ENCODE measurements around the gene NFATC2. TPM values are rescaled to one million over a fixed set of nuclear protein-coding genes. Genes with fewer than 3 reads are reported as not detected.

NFATC2 gene
- total and polyA plus RNA-seq, 2 of the 8 experiments (the other 6 are each of a cell fraction or from before 2014, with no cell fraction given) = 0.27 to 0.91 TPM

DNA sequence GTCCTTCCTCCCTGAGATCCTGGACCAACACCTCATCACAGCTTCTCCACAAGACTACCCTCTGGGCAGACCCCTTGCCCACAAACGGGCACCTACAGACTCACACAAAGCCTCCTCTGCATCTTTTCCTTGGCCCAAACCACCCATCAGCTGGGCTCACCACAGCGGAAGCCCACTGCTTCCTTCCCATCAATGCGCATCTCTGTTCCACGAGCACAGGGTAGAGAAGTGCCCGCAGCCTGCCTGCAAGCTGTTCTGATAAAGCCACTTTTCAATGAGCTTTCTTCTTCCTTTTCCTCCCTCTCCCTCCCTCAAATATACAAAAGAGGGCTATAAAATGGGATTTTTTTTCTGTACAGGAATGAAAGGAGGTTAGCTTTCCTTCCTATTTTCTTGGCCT is 111.2 kb downstream of the NFATC2 start:
- H3K4me1 ChIP-seq (replicated peaks in 1 of 4; ENCODE audit: control insufficient read depth in 3 of 4, insufficient read depth in 4 of 4, low read length in 3 of 4) = peaks cover 0 to 4% (median 2%) of the 10 kb centered on the region in 4 experiments; a peak in 2 of 7 replicates
- no peak overlapping the region for H2AK5ac ChIP-seq (ENCODE audit: low read depth, low read length)
- H3K56ac ChIP-seq (replicated peaks; ENCODE audit: insufficient read length, low read depth, low read length) = no peak overlapping the region
- H3K79me1 ChIP-seq (ENCODE audit: low read depth, low read length) = no peaks in the 10 kb centered on the region
- H3K36me3 ChIP-seq (ENCODE audit: control insufficient read depth in 2 of 4, insufficient read depth in 4 of 4, low read length in 3 of 4) = no peaks in the 10 kb centered on the region
- H4K20me1 ChIP-seq (replicated peaks in 1 of 2; ENCODE audit: control insufficient read depth in 1 of 2, insufficient read depth in 2 of 2, low read length in 2 of 2) = no peaks in the 10 kb centered on the region
- no peak overlapping the region for H3K4me3 ChIP-seq (ENCODE audit: extremely low read depth in 1 of 4, insufficient read depth in 2 of 4, low read depth in 3 of 4, low read length in 4 of 4)
- ChIA-PET CTCF (ENCODE audit: partially characterized antibody) (interaction anchor here (0.7 kb wide), 1 partner anchor 331 kb away, joined by 3 read pairs; no protein-coding TSS in a partner anchor), POLR2A (ENCODE audit: partially characterized antibody) (no interaction called here)
- no peak overlapping the region for H3K18ac ChIP-seq (ENCODE audit: extremely low read depth, low read length)
- no peak overlapping the region for H4K91ac ChIP-seq (replicated peaks; ENCODE audit: insufficient read length, low read length)
- H2BK5ac ChIP-seq (ENCODE audit: low read depth, low read length) = no peak overlapping the region
- DNase-seq (ENCODE audit: low read depth in 1 of 2, low spot score in 2 of 2) (no peak), FAIRE-seq (no peak)
- H3K4me2 ChIP-seq (ENCODE audit: insufficient read depth in 1 of 2, low read depth in 2 of 2, low read length in 2 of 2) = no peak overlapping the region
- no peak overlapping the region for H2BK120ac ChIP-seq (replicated peaks; ENCODE audit: low read depth, low read length)
- no peaks in the 10 kb centered on the region for H3K79me2 ChIP-seq (ENCODE audit: control insufficient read depth in 1 of 2, insufficient read depth in 2 of 2, low read length in 2 of 2)
- WGBS, 2 experiments (ENCODE audit: extremely low coverage in 1 of 2, insufficient coverage in 1 of 2, insufficient read length in 1 of 2, insufficient replicate concordance in 2 of 2, low coverage in 1 of 2, low lambda C conversion rate in 2 of 2, missing lambda C conversion rate in 1 of 2) = 82% methylated on average over 5 of the region's 5 CpGs; no CpG with 5 or more reads in 1 of the 2 experiments
- H2AFZ ChIP-seq (ENCODE audit: low read length) = no peak overlapping the region
- H3K9me3 ChIP-seq (ENCODE audit: insufficient read depth in 2 of 2, low read depth in 1 of 2, low read length in 1 of 2) = no peaks in the 10 kb centered on the region
- no peak overlapping the region for H2BK20ac ChIP-seq (ENCODE audit: low read length)
- H2BK15ac ChIP-seq (ENCODE audit: low read length) = no peak overlapping the region
- H3K23me2 ChIP-seq (ENCODE audit: low read depth, low read length) = peaks cover 3% of the 10 kb centered on the region; the same call in 1 of the 2 replicates
- H3K23ac ChIP-seq (ENCODE audit: insufficient read length) = no peak overlapping the region
- H2BK12ac ChIP-seq (ENCODE audit: low read depth, low read length) = no peak overlapping the region
- no peaks in the 10 kb centered on the region for H3K27me3 ChIP-seq (replicated peaks in 1 of 4; ENCODE audit: control insufficient read depth in 3 of 4, extremely low read depth in 1 of 4, insufficient read depth in 3 of 4, low read length in 3 of 4)
- H3K27ac ChIP-seq (ENCODE audit: low read depth, low read length) = no peak overlapping the region
- no peak overlapping the region for H3K9ac ChIP-seq (replicated peaks in 1 of 4; ENCODE audit: extremely low read depth in 1 of 4, low read depth in 3 of 4, low read length in 3 of 4)
- H4K8ac ChIP-seq (ENCODE audit: extremely low read depth, insufficient read depth, low read length) = no peak overlapping the region
- H4K5ac ChIP-seq (ENCODE audit: insufficient read length, low read depth, low read length) = no peak overlapping the region
- H3K14ac ChIP-seq (ENCODE audit: insufficient read length) = no peak overlapping the region
- no peak overlapping the region for H3K4ac ChIP-seq (replicated peaks; ENCODE audit: insufficient read length, low read depth, low read length)
- no peak for TF ChIP-seq HDAC2 (IDR thresholded peaks at IDR 0.05; ENCODE audit: borderline replicate concordance in 1 of 2, low read depth in 2 of 2, low read length in 2 of 2)
- no peak for TF ChIP-seq TEAD4 (IDR thresholded peaks at IDR 0.05; ENCODE audit: low read depth, low read length)
- TF ChIP-seq, protein P1, sequence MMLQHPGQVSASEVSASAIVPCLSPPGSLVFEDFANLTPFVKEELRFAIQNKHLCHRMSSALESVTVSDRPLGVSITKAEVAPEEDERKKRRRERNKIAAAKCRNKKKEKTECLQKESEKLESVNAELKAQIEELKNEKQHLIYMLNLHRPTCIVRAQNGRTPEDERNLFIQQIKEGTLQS (IDR thresholded peaks at IDR 0.05; ENCODE audit: insufficient read depth, low read depth, low read length) = no peak
- TF ChIP-seq RBBP5 (IDR thresholded peaks at IDR 0.05; ENCODE audit: borderline replicate concordance, low read depth, low read length) = no peak
- TF ChIP-seq, protein P2, sequence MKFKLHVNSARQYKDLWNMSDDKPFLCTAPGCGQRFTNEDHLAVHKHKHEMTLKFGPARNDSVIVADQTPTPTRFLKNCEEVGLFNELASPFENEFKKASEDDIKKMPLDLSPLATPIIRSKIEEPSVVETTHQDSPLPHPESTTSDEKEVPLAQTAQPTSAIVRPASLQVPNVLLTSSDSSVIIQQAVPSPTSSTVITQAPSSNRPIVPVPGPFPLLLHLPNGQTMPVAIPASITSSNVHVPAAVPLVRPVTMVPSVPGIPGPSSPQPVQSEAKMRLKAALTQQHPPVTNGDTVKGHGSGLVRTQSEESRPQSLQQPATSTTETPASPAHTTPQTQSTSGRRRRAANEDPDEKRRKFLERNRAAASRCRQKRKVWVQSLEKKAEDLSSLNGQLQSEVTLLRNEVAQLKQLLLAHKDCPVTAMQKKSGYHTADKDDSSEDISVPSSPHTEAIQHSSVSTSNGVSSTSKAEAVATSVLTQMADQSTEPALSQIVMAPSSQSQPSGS (IDR thresholded peaks at IDR 0.05; ENCODE audit: low read length) = no peak
- TF ChIP-seq PHF8 (conservative IDR thresholded peaks at IDR 0.05; ENCODE audit: low read depth, low read length) = no peak
- TF ChIP-seq KDM4A (IDR thresholded peaks at IDR 0.05; ENCODE audit: low read depth, low read length, severe bottlenecking) = no peak
- no peak for TF ChIP-seq SIX5 (IDR thresholded peaks at IDR 0.05; ENCODE audit: low read depth, low read length)
